GM12873 (cell line): Measurements from ENCODE around the gene AMFR.

ENCODE experiments used
- CTCF ChIP-seq: IDR thresholded peaks from 2 replicates; pipeline ENCODE4 v1.5.1; 2012; ENCODE audit warnings: low read depth, mild to moderate bottlenecking, moderate library complexity, low read length, control low read depth; ENCODE audit not compliant: insufficient read depth; ENCODE audit errors: missing control alignments

Gene AMFR

DNA sequence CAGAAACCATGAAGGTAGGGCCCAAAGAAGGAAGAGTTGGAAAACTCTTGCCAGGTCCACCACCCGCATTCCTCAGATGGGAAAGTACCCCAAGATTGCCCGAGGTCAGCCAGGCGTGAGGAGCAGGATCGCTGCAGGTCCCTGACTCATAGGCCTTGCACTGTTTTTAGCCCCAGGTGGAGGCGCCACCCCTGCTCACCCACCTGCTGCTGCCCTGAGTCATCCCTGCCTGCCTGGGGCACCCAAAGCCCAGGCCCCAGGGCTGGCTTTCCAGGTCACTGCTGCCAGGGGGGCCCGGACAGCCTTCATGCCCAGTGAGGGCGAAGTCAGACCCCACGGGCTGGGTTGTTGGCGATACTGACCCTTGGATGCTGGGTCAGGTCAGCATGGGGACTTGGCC is 100.9 kb downstream of the AMFR start:
- no peak for TF ChIP-seq CTCF

GRCh38 chr16:56321571-56321970 is 103.8 kb downstream of the AMFR start:
- TF ChIP-seq CTCF, result no peak

GRCh38 chr16:56320811-56321558 is 104.4 kb downstream of the AMFR start:
- TF ChIP-seq CTCF, result no peak

- TF ChIP-seq CTCF, result no peak
These were observed 105.3 kb downstream of the AMFR start for GRCh38 chr16:56320056-56320455.

GRCh38 chr16:56319376-56319775 is 106.0 kb downstream of the AMFR start:
- no peak for TF ChIP-seq CTCF

- TF ChIP-seq CTCF, result no peak
These were observed 106.6 kb downstream of the AMFR start for GRCh38 chr16:56318827-56319140.

DNA sequence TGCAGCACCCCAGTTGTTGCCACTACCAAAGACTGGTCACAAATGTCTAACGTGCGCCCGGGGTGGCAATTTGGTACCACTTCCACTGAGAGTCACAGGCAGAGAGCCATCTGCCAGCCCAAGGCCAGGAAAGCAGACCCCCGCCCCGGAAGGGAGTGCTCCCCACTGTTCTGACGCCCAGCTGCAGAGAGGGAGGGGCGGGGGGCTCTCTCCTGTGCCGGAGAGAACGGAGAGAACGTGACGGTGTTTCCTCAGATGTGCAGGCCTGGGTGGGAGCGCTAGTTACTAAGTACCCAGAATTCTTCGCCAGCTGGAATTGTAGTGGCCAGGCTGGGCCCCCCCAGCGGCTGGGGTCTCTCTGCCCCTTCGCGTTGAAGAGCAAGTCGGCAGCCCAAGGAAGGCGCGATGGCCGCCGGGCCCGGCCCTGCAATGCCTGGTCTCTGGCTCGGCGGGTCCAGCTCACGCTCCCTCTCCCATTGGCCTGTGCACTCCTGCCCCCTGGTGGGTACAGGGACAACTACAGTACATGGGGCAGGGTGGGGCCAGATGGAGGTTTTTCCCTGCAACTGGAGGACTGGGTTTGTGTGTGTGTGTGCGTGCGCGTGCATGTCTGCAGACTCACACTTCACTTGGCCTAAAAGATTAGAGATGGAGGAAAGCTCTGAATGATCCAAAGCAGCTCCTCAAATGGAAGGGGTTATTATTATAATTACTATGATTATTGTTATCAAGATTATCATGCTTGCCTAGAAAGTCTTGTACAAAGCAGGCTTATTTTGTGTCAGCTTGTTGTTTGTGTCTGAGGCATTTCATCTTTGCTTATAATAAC is 107.1 kb downstream of the AMFR start:
- TF ChIP-seq CTCF, result peak; percentile 94
